HG02840 (cell line): ENCODE results near the gene KIAA1549.

Experiments
- ATAC-seq: cut with Tn5 transposase; IDR thresholded peaks from one replicate; pipeline ENCODE4 v1.9.1; 2021; ENCODE audit warnings: mild to moderate bottlenecking, moderate library complexity, moderate number of reproducible peaks; ENCODE audit not compliant: unreplicated experiment, low FRiP score

Gene KIAA1549

DNA sequence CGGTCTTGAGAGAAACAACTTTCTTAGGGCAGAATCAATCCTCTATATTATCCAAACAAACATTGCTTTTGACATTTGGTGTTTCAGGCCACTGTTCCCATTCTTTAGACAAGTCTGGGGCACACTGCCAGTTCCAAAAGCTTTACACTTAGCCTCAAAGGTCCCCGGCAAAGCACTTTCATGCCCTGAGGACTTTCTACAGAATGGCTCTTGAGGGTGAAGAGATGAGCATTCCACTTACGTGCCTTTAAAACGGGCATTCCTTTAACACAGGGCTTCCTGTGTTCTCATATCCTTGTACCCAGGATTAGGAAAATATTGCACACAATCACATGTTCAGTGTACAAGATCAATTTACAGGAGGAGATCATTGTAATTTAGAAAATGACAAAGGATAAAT lies 196.5 kb downstream of the KIAA1549 start:
- no peak for ATAC-seq
